Measurements from ENCODE around the gene PLCH1. TPM values are rescaled to one million over a fixed set of nuclear protein-coding genes. Genes with fewer than 3 reads are reported as not detected.

PLCH1 gene
- total RNA-seq, 1 experiment from 2014 or later = 0.34 TPM

DNA sequence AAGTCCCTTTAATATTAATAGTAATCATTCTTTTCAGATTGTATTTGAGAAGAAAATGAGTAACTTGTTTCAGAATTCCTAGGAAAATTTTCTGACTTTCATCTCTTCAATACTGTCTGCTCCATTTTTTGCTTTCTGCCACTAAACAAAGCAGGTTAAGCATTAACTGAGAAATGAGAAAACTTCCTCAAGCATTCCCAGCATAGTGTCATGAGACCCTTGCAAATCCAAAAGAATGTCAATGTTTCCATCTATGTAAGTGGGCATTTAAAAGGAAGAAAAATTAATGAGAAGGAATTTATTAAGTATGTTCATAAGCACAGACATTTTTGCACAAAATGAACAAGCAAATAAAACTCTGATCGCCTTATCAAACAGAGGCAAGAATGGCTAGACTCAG is 303.4 kb downstream of the PLCH1 start:
- H3K9me2 ChIP-seq (replicated peaks; ENCODE audit: insufficient read depth, low read length) = no peaks in the 10 kb centered on the region
- H3K9ac ChIP-seq (ENCODE audit: low read length) = no peak overlapping the region
- no peak overlapping the region for H3K4me3 ChIP-seq (ENCODE audit: low read length)
- H2AFZ ChIP-seq (ENCODE audit: low read length) = no peak overlapping the region
- H3K36me3 ChIP-seq (ENCODE audit: insufficient read depth, low read length) = no peaks in the 10 kb centered on the region
- no peaks in the 10 kb centered on the region for H3K27me3 ChIP-seq (ENCODE audit: low read length)
- H3K9me3 ChIP-seq (ENCODE audit: low read length) = no peaks in the 10 kb centered on the region
- H3K27ac ChIP-seq (ENCODE audit: low read length) = no peak overlapping the region
- no peaks in the 10 kb centered on the region for H3K4me1 ChIP-seq (ENCODE audit: low read length)
- no peak for DNase-seq
- no peak overlapping the region for H3K4me2 ChIP-seq (ENCODE audit: low read depth, low read length, poor library complexity, severe bottlenecking)
- H4K20me1 ChIP-seq (ENCODE audit: insufficient read depth, low read depth, low read length) = no peaks in the 10 kb centered on the region
- H3K79me2 ChIP-seq (ENCODE audit: low read length) = no peaks in the 10 kb centered on the region

DNA sequence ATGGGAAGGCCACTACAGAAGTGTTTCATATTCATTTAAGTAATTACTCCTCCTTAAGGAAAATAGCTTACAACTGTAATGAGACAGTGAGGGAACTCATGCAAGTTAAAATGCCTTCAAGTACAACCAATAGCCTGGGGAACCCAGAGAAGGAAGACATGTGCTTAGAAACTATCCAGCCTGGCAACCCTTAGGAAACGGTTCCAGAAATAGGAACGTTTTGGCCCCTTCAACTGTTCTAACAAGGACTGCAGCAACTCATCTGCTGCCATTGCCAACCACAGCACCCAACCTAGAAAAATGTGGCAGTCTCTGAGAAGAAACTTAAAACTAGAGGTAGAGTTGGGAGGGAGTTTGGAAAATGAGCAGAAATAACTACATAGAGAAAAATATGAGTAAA is 303.8 kb downstream of the PLCH1 start:
- no peaks in the 10 kb centered on the region for H3K27me3 ChIP-seq (ENCODE audit: low read length)
- no peak overlapping the region for H3K4me2 ChIP-seq (ENCODE audit: low read depth, low read length, poor library complexity, severe bottlenecking)
- no peaks in the 10 kb centered on the region for H3K36me3 ChIP-seq (ENCODE audit: insufficient read depth, low read length)
- H2AFZ ChIP-seq (ENCODE audit: low read length) = no peak overlapping the region
- no peaks in the 10 kb centered on the region for H4K20me1 ChIP-seq (ENCODE audit: insufficient read depth, low read depth, low read length)
- no peak overlapping the region for H3K27ac ChIP-seq (ENCODE audit: low read length)
- H3K79me2 ChIP-seq (ENCODE audit: low read length) = no peaks in the 10 kb centered on the region
- no peak overlapping the region for H3K4me3 ChIP-seq (ENCODE audit: low read length)
- H3K9me2 ChIP-seq (replicated peaks; ENCODE audit: insufficient read depth, low read length) = no peaks in the 10 kb centered on the region
- no peaks in the 10 kb centered on the region for H3K9me3 ChIP-seq (ENCODE audit: low read length)
- no peak for DNase-seq
- H3K4me1 ChIP-seq (ENCODE audit: low read length) = no peaks in the 10 kb centered on the region
- H3K9ac ChIP-seq (ENCODE audit: low read length) = no peak overlapping the region

- H3K4me2 ChIP-seq (ENCODE audit: low read depth, low read length, poor library complexity, severe bottlenecking) = no peak overlapping the region
- H3K9me2 ChIP-seq (replicated peaks; ENCODE audit: insufficient read depth, low read length) = no peaks in the 10 kb centered on the region
- no peaks in the 10 kb centered on the region for H4K20me1 ChIP-seq (ENCODE audit: insufficient read depth, low read depth, low read length)
- H3K9ac ChIP-seq (ENCODE audit: low read length) = no peak overlapping the region
- H3K4me1 ChIP-seq (ENCODE audit: low read length) = peaks cover 13% of the 10 kb centered on the region
- H3K79me2 ChIP-seq (ENCODE audit: low read length) = no peaks in the 10 kb centered on the region
- no peak overlapping the region for H3K4me3 ChIP-seq (ENCODE audit: low read length)
- H3K36me3 ChIP-seq (ENCODE audit: insufficient read depth, low read length) = no peaks in the 10 kb centered on the region
- no peaks in the 10 kb centered on the region for H3K27me3 ChIP-seq (ENCODE audit: low read length)
- no peak overlapping the region for H2AFZ ChIP-seq (ENCODE audit: low read length)
- DNase-seq = no peak
- no peak overlapping the region for H3K27ac ChIP-seq (ENCODE audit: low read length)
- no peaks in the 10 kb centered on the region for H3K9me3 ChIP-seq (ENCODE audit: low read length)
Observed at GRCh38 chr3:155435821-155436220, 309.1 kb downstream of the PLCH1 start.

GRCh38 chr3:155431856-155432570 is 312.9 kb downstream of the PLCH1 start:
- H3K4me2 ChIP-seq (ENCODE audit: low read depth, low read length, poor library complexity, severe bottlenecking) = peak overlapping the region; percentile 28
- no peaks in the 10 kb centered on the region for H3K27me3 ChIP-seq (ENCODE audit: low read length)
- peaks cover 5% of the 10 kb centered on the region; the same call in 1 of the 2 replicates for H3K9me3 ChIP-seq (ENCODE audit: low read length)
- H3K9ac ChIP-seq (ENCODE audit: low read length) = no peak overlapping the region
- H3K27ac ChIP-seq (ENCODE audit: low read length) = no peak overlapping the region
- H3K9me2 ChIP-seq (replicated peaks; ENCODE audit: insufficient read depth, low read length) = no peaks in the 10 kb centered on the region
- H4K20me1 ChIP-seq (ENCODE audit: insufficient read depth, low read depth, low read length) = no peaks in the 10 kb centered on the region
- no peaks in the 10 kb centered on the region for H3K79me2 ChIP-seq (ENCODE audit: low read length)
- DNase-seq = no peak
- H2AFZ ChIP-seq (ENCODE audit: low read length) = no peak overlapping the region
- peaks cover 14% of the 10 kb centered on the region for H3K4me1 ChIP-seq (ENCODE audit: low read length)
- H3K4me3 ChIP-seq (ENCODE audit: low read length) = no peak overlapping the region
- no peaks in the 10 kb centered on the region for H3K36me3 ChIP-seq (ENCODE audit: insufficient read depth, low read length)

DNA sequence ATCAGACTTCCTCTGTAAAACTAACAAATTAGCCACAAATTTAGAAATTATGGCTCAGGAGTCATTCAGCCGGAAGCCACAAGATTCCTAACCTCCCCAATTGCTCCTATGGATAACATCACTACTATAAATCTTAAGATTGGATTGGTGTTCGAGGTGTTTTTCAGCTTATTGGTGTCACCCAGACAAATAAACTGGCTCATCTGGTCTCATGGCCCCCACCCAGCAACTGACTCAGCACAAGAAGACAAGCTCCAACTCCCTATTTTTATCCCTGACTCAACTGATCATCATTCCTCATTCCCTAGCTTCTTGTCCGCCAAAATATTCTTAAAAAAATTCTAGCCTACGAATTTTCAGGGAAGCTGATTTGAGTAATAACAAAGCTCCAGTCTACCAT is 316.3 kb downstream of the PLCH1 start:
- no peaks in the 10 kb centered on the region for H3K9me2 ChIP-seq (replicated peaks; ENCODE audit: insufficient read depth, low read length)
- no peaks in the 10 kb centered on the region for H4K20me1 ChIP-seq (ENCODE audit: insufficient read depth, low read depth, low read length)
- H3K27me3 ChIP-seq (ENCODE audit: low read length) = no peaks in the 10 kb centered on the region
- H3K4me2 ChIP-seq (ENCODE audit: low read depth, low read length, poor library complexity, severe bottlenecking) = no peak overlapping the region
- no peak overlapping the region for H2AFZ ChIP-seq (ENCODE audit: low read length)
- H3K4me3 ChIP-seq (ENCODE audit: low read length) = no peak overlapping the region
- H3K9ac ChIP-seq (ENCODE audit: low read length) = no peak overlapping the region
- H3K36me3 ChIP-seq (ENCODE audit: insufficient read depth, low read length) = no peaks in the 10 kb centered on the region
- peaks cover 49% of the 10 kb centered on the region for H3K4me1 ChIP-seq (ENCODE audit: low read length)
- no peaks in the 10 kb centered on the region for H3K79me2 ChIP-seq (ENCODE audit: low read length)
- peaks cover 10% of the 10 kb centered on the region; the same call in 1 of the 2 replicates for H3K9me3 ChIP-seq (ENCODE audit: low read length)
- H3K27ac ChIP-seq (ENCODE audit: low read length) = no peak overlapping the region
- DNase-seq = no peak

DNA sequence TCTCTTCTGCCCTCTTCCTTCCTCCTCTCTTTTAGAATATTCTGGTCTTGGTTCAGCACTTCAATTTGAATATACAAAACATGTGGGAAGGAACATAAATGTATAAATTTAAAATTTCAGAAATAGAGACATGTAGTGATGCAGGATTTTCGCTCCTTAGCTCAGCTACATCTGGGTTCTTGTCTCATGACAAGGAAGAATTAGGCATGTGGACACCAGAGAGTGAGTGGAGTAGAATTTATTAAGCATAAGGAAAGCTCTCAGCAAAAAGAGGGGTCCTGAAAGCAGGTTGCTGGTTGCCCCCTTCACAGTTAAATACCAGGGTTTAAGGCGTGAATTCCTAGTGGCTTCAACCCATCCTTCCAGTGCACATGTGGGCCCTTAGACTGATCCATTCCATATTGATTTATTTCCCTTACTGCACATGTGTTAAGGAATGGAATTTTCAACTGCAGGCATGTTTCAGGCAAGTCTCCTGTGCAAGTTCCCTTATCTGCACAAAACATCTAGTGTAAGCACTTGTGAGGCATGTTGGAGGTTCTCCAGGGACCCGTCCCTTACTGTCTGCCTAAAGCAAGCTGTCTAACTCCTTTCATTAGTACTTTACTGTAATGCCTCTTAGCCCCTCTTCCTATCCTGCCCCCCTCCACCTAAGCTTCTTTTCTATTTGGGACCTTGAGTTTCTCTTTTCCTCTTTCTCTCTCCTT is 318.2 kb downstream of the PLCH1 start:
- Histone ChIP-seq H3K4me1 (ENCODE audit: low read length) (peaks cover 51% of the 10 kb centered on the region), H3K27me3 (ENCODE audit: low read length) (no peaks in the 10 kb centered on the region), H2AFZ (ENCODE audit: low read length) (no peak overlapping the region), H3K9me2 (replicated peaks; ENCODE audit: insufficient read depth, low read length) (no peaks in the 10 kb centered on the region), H3K4me3 (ENCODE audit: low read length) (no peak overlapping the region), H3K79me2 (ENCODE audit: low read length) (no peaks in the 10 kb centered on the region), H3K36me3 (ENCODE audit: insufficient read depth, low read length) (no peaks in the 10 kb centered on the region), H3K27ac (ENCODE audit: low read length) (no peak overlapping the region), H3K4me2 (ENCODE audit: low read depth, low read length, poor library complexity, severe bottlenecking) (no peak overlapping the region), H3K9me3 (ENCODE audit: low read length) (peaks cover 10% of the 10 kb centered on the region; the same call in 1 of the 2 replicates), H3K9ac (ENCODE audit: low read length) (no peak overlapping the region), H4K20me1 (ENCODE audit: insufficient read depth, low read depth, low read length) (no peaks in the 10 kb centered on the region)
- peak; percentile 60 for DNase-seq

DNA sequence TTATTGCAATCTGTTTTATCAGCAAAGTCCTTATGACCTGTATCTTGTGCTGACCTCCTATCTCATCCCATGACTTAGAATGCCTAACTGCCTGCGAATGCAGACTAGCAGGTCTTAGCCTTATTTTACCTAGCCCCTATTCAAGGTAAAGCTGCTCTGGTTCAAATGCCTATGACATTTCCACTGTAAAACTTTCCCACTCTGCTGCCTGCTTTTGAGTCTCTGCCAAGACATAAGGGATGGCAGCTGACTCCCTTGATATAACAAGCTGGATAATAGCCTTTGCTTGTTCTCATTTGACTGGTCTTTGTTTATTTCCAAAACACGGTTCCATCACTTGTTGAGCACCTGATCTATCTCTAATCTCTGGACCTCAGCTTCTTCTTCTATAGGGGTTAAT is 319.5 kb downstream of the PLCH1 start:
- H2AFZ ChIP-seq (ENCODE audit: low read length) = no peak overlapping the region
- no peaks in the 10 kb centered on the region for H4K20me1 ChIP-seq (ENCODE audit: insufficient read depth, low read depth, low read length)
- H3K27ac ChIP-seq (ENCODE audit: low read length) = no peak overlapping the region
- H3K4me1 ChIP-seq (ENCODE audit: low read length) = peaks cover 45% of the 10 kb centered on the region
- no peak overlapping the region for H3K9ac ChIP-seq (ENCODE audit: low read length)
- H3K9me3 ChIP-seq (ENCODE audit: low read length) = peaks cover 10% of the 10 kb centered on the region; the same call in 1 of the 2 replicates
- H3K36me3 ChIP-seq (ENCODE audit: insufficient read depth, low read length) = no peaks in the 10 kb centered on the region
- no peaks in the 10 kb centered on the region for H3K79me2 ChIP-seq (ENCODE audit: low read length)
- no peak overlapping the region for H3K4me3 ChIP-seq (ENCODE audit: low read length)
- H3K9me2 ChIP-seq (replicated peaks; ENCODE audit: insufficient read depth, low read length) = no peaks in the 10 kb centered on the region
- no peak overlapping the region for H3K4me2 ChIP-seq (ENCODE audit: low read depth, low read length, poor library complexity, severe bottlenecking)
- no peak for DNase-seq
- H3K27me3 ChIP-seq (ENCODE audit: low read length) = no peaks in the 10 kb centered on the region

DNA sequence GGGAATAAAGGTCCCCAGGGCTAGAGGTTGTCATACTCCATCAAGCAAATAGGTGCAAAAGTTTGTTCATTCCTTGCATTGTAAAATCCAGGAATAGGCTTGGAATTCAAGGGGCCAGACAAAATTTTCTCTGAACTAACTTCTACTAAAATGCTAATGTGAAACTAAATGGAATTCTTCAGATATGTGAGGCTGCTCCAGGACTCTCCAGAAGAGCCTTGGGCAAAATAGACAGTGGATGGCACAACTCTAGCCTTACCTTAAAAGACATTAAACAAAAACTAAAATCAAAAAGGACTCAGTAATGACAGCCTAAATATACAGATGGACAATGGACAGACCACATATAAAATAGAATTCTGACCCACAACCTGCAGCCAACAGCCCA is 320.6 kb downstream of the PLCH1 start:
- H3K9me2 ChIP-seq (replicated peaks; ENCODE audit: insufficient read depth, low read length) = no peaks in the 10 kb centered on the region
- no peaks in the 10 kb centered on the region for H3K27me3 ChIP-seq (ENCODE audit: low read length)
- peaks cover 45% of the 10 kb centered on the region for H3K4me1 ChIP-seq (ENCODE audit: low read length)
- no peaks in the 10 kb centered on the region for H3K79me2 ChIP-seq (ENCODE audit: low read length)
- no peak overlapping the region for H2AFZ ChIP-seq (ENCODE audit: low read length)
- H3K4me3 ChIP-seq (ENCODE audit: low read length) = peak overlapping the region; percentile 54; the same call in 1 of the 2 replicates
- peak overlapping the region; percentile 71 for H3K4me2 ChIP-seq (ENCODE audit: low read depth, low read length, poor library complexity, severe bottlenecking)
- peaks cover 3% of the 10 kb centered on the region; the same call in 1 of the 2 replicates for H3K36me3 ChIP-seq (ENCODE audit: insufficient read depth, low read length)
- H3K9me3 ChIP-seq (ENCODE audit: low read length) = peaks cover 15% of the 10 kb centered on the region; the same call in 1 of the 2 replicates
- no peak overlapping the region for H3K27ac ChIP-seq (ENCODE audit: low read length)
- DNase-seq = no peak
- no peaks in the 10 kb centered on the region for H4K20me1 ChIP-seq (ENCODE audit: insufficient read depth, low read depth, low read length)
- H3K9ac ChIP-seq (ENCODE audit: low read length) = no peak overlapping the region

Data from Karpas-422 (cell line).